Measurements from ENCODE around the gene HES3. TPM values are rescaled to one million over a fixed set of nuclear protein-coding genes. Genes with fewer than 3 reads are reported as not detected.

The HES3 gene
- total RNA-seq, 4 donors from 2014 or later: not detected

- no peak for DNase-seq
- in situ Hi-C loops (cut with MboI; ENCODE audit: low sequenced_read_pairs in 4 of 4): loop anchor here in 2 of 4 donors (10.0 kb wide), 2 partner anchors 86 to 146 kb away; no protein-coding TSS in a partner anchor
Observed at GRCh38 chr1:6258675-6259074, 14.7 kb downstream of the HES3 start.

GRCh38 chr1:6259491-6260362, 15.7 kb downstream of the HES3 start:
- peak; percentile 50 to 59 for DNase-seq
- Histone ChIP-seq H3K9me3 (no peaks in the 10 kb centered on the region), H3K4me3 (peak overlapping the region; percentile 49 to 56 (median 54)), H3K27me3 (peaks cover 30 to 51% (median 44%) of the 10 kb centered on the region in 3 donors), H3K4me1 (peaks cover 0 to 16% of the 10 kb centered on the region in 2 donors), H3K27ac (peak overlapping the region in 1 of 4 donors; percentile 61), H3K36me3 (no peaks in the 10 kb centered on the region)
- TF ChIP-seq CTCF (IDR thresholded peaks at IDR 0.05 in 4 of 5, conservative IDR thresholded peaks at IDR 0.05 in 1 of 5) (peak in 1 of 5 experiments; percentile 10), POLR2A (IDR thresholded peaks at IDR 0.05) (no peak)
- ATAC-seq: peak; percentile 50 to 63
- intact Hi-C loops (cut with DNase I; ENCODE audit: low total_unique reads): no loop called here
- in situ Hi-C loops (cut with MboI; ENCODE audit: low sequenced_read_pairs in 4 of 4): loop anchor here in 2 of 4 donors (10.0 kb wide), 2 partner anchors 85 to 145 kb away; no protein-coding TSS in a partner anchor

More at GRCh38 chr1:6258675-6259074, 14.7 kb downstream of the HES3 start:
- no peaks in the 10 kb centered on the region for H3K36me3 ChIP-seq
- no peak overlapping the region for H3K27ac ChIP-seq
- H3K27me3 ChIP-seq: peaks cover 30 to 47% (median 39%) of the 10 kb centered on the region in 3 donors
- intact Hi-C loops (cut with DNase I; ENCODE audit: low total_unique reads): no loop called here
- no peaks in the 10 kb centered on the region for H3K9me3 ChIP-seq
- no peak for TF ChIP-seq POLR2A (IDR thresholded peaks at IDR 0.05)
- no peak for TF ChIP-seq CTCF (IDR thresholded peaks at IDR 0.05 in 4 of 5, conservative IDR thresholded peaks at IDR 0.05 in 1 of 5)
- H3K4me3 ChIP-seq: no peak overlapping the region
- no peak for ATAC-seq
- peaks cover 0 to 16% of the 10 kb centered on the region in 2 donors for H3K4me1 ChIP-seq

- Histone ChIP-seq H3K4me3 (peak overlapping the region; percentile 49 to 56 (median 54)), H3K27ac (peak overlapping the region; percentile 33 to 61 (median 42)), H3K9me3 (no peaks in the 10 kb centered on the region), H3K36me3 (no peaks in the 10 kb centered on the region), H3K27me3 (peaks cover 30 to 51% (median 44%) of the 10 kb centered on the region in 3 donors), H3K4me1 (peaks cover 0 to 16% of the 10 kb centered on the region in 2 donors)
- intact Hi-C loops (cut with DNase I; ENCODE audit: low total_unique reads) (no loop called here), in situ Hi-C loops (cut with MboI; ENCODE audit: low sequenced_read_pairs in 4 of 4) (no loop called here)
- DNase-seq (no peak), ATAC-seq (peak in 1 of 2 donors; percentile 5)
- TF ChIP-seq CTCF (IDR thresholded peaks at IDR 0.05 in 4 of 5, conservative IDR thresholded peaks at IDR 0.05 in 1 of 5): no peak
- TF ChIP-seq POLR2A (IDR thresholded peaks at IDR 0.05): no peak
Observed at GRCh38 chr1:6260433-6260934, 16.5 kb downstream of the HES3 start.

GRCh38 chr1:6260961-6261614, 17.1 kb downstream of the HES3 start, which contains the start of gene GPR153:
Gene GPR153 (minus strand): TSS chr1:6261098. CDS start chr1:6254905, 6,193 bp downstream.
- TF ChIP-seq CTCF (IDR thresholded peaks at IDR 0.05 in 4 of 5, conservative IDR thresholded peaks at IDR 0.05 in 1 of 5) (no peak), POLR2A (IDR thresholded peaks at IDR 0.05) (peak in 1 of 2 donors; percentile 31)
- in situ Hi-C loops (cut with MboI; ENCODE audit: low sequenced_read_pairs in 4 of 4) (no loop called here), intact Hi-C loops (cut with DNase I; ENCODE audit: low total_unique reads) (no loop called here)
- H3K27me3 ChIP-seq: peaks cover 30 to 51% (median 44%) of the 10 kb centered on the region in 3 donors
- ATAC-seq (peak in 1 of 2 donors; percentile 25), DNase-seq (no peak)
- no peaks in the 10 kb centered on the region for H3K9me3 ChIP-seq
- peak within 1 kb of the TSS; percentile 49 to 56 (median 54) for H3K4me3 ChIP-seq
- peaks cover 0 to 16% of the 10 kb centered on the region in 2 donors for H3K4me1 ChIP-seq
- no peaks in the 10 kb centered on the region for H3K36me3 ChIP-seq
- peak within 1 kb of the TSS; percentile 33 to 66 (median 48) for H3K27ac ChIP-seq
